K562 (cell line): ENCODE data around the gene GASK1B. TPM values are rescaled to one million over a fixed set of nuclear protein-coding genes. Genes with fewer than 3 reads are reported as not detected.

Source experiments
- ARID3B ChIP-seq: fragments of 250-450 bp; sonication (Bioruptor Pico); IDR thresholded peaks from 2 replicates; pipeline ENCODE4 v1.4.0; 2020; ENCODE audit warnings: borderline replicate concordance
- ETS1 ChIP-seq: conservative IDR thresholded peaks from 2 replicates; pipeline ENCODE4 v1.6.1; 2011; ENCODE audit warnings: low read depth, mild to moderate bottlenecking, low read length; ENCODE audit not compliant: control insufficient read depth
- FOXO4 ChIP-seq: fragments of 450-650 bp; formaldehyde crosslinking; IDR thresholded peaks from 2 replicates; pipeline ENCODE4 v1.4.0; 2020; ENCODE audit warnings: mild to moderate bottlenecking, moderate library complexity
- MTA2 ChIP-seq: fragments of 450-650 bp; IDR thresholded peaks from 2 replicates; pipeline ENCODE4 v1.6.1; 2016; ENCODE audit warnings: low read depth
- PCBP2 ChIP-seq: fragments of 200-400 bp; formaldehyde crosslinking; IDR thresholded peaks from 2 replicates; pipeline ENCODE4 v1.6.1; 2018; ENCODE audit warnings: low read length, low read depth, mild to moderate bottlenecking, moderate library complexity; ENCODE audit not compliant: poor library complexity, severe bottlenecking
- RCOR1 ChIP-seq, 2 experiments: IDR thresholded peaks; 2 replicates each; pipeline ENCODE4 v1.6.1; 2012; ENCODE audit warnings: low read depth in 2 of 2, low read length in 2 of 2, borderline replicate concordance in 1 of 2, improper control_type of control experiment in 1 of 2
- ZBTB1 ChIP-seq: sonication (generic); formaldehyde crosslinking; IDR thresholded peaks from 2 replicates; pipeline ENCODE4 v1.8.1; 2023; ENCODE audit warnings: missing genetic modification reagents, low read depth, mild to moderate bottlenecking, borderline replicate concordance
- ZBTB49 ChIP-seq: sonication (generic); formaldehyde crosslinking; IDR thresholded peaks from 2 replicates; pipeline ENCODE4 v1.8.0; 2022; ENCODE audit warnings: missing genetic modification reagents, mild to moderate bottlenecking, borderline replicate concordance
- ZNF197 ChIP-seq: fragments of 200-800 bp; sonication (Bioruptor generic); IDR thresholded peaks from 2 replicates; pipeline ENCODE4 v1.6.1; 2016; ENCODE audit warnings: low read depth, missing genetic modification characterization, missing compliant biosample characterization
- ZNF668 ChIP-seq: fragments of 250-450 bp; sonication (Bioruptor Pico); IDR thresholded peaks from 2 replicates; pipeline ENCODE4 v1.8.0; 2022; ENCODE audit warnings: mild to moderate bottlenecking, inconsistent platforms
- polyA plus RNA-seq, 8 experiments: library from polyadenylated mRNA; depleted of rRNA in 4 of 8; stranded (reverse) in 5 of 8; unstranded in 3 of 8; fragments of >200 nt; fragmentation: Nextera tagmentation in 2 of 8; fragmentation: Illumina TruSeq in 1 of 8; extraction: Ambion mirVana in 2 of 8; extraction: Trizol in 1 of 8; gene quantifications; 2 replicates each; pipeline versions ENCODE4 v1.2.1 to v1.2.3, GENCODE V29; 2011 to 2014; ENCODE audit warnings: inconsistent platforms in 1 of 8, missing spikeins in 1 of 8
- total RNA-seq, 7 experiments: library from RNA; depleted of rRNA in 6 of 7; stranded (reverse); fragments of >200 nt in 6 of 7; fragmentation: Illumina TruSeq in 2 of 7; extraction: Trizol in 2 of 7; gene quantifications; 2 replicates each; pipeline versions ENCODE4 v1.2.1 to v1.2.3, GENCODE V29; 2011 to 2021; ENCODE audit warnings: low replicate concordance in 1 of 7

Gene GASK1B
- total and polyA plus RNA-seq, 9 of the 15 experiments (the other 6 are each of a cell fraction or from before 2014, with no cell fraction given) = 0.13 to 1.2 (median 0.61) TPM

GRCh38 chr4:158159054-158159717, 13.6 kb downstream of the GASK1B start (continued):
- TF ChIP-seq RCOR1 (IDR thresholded peaks at IDR 0.05; ENCODE audit: borderline replicate concordance in 1 of 2, low read depth in 2 of 2, low read length in 2 of 2) (no peak), ZNF668 (CRISPR knock-in tag) (no peak), ZNF197 (CRISPR knock-in tag) (no peak), FOXO4 (CRISPR knock-in tag) (no peak), ARID3B (CRISPR knock-in tag) (no peak), ZBTB1 (CRISPR knock-in tag) (no peak), ETS1 (no peak), PCBP2 (no peak), ZBTB49 (no peak), MTA2 (no peak)
- TF ChIP-seq, all 486 proteins: peak for 0
